ENCODE measurements around the gene REST. TPM values are rescaled to one million over a fixed set of nuclear protein-coding genes. Genes with fewer than 3 reads are reported as not detected.
A peak's percentile ranks its signal among the peaks of the same experiment; 100 is the strongest.

REST gene
- total and polyA plus RNA-seq, 8 donors: 2.7 to 28.9 (median 13.9) TPM

DNA sequence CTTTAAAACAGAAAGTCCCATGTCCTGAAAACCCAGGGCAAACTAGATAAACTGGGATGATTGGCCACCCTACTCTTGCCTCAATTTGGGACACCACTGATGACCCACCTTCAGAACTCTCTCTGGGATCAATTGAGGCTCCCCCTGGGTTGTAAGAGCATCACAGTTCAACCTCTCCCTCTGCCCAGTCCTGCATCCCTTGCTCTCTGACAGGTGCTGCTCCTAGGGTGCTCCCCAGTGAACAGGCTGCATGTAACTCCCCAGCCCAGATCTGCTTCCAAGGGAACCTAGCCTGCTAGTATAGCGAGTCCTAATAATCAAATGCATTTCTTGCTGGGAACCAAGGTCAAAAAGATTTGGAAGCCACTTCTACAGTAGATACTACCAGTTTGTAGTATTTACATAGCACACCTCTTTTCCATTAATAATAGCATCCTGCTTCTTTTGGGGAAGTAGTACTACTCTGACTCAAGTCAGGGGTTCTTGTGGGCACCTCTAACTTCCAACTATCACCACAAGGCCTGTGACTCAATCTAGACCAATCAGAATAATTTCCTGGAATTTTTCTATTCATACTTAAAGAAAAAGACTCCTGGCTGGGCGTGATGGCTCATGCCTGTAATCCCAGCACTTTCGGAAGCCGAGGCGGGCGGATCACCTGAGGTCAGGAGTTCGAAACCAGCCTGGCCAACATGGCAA, 44.1 kb upstream of the REST start:
- FAIRE-seq (no peak), ATAC-seq (no peak), DNase-seq (no peak)
- Histone ChIP-seq H3K27me3 (no peaks in the 10 kb centered on the region), H3K27ac (no peak overlapping the region), H3K4me1 (no peaks in the 10 kb centered on the region), H3K36me3 (no peaks in the 10 kb centered on the region), H3K9me3 (no peaks in the 10 kb centered on the region), H3K4me3 (no peak overlapping the region)
- WGBS, 2 donors: 90 to 91% methylated on average over 7 of the region's 7 CpGs
- TF ChIP-seq CTCF (IDR thresholded peaks at IDR 0.05): no peak
- intact Hi-C loops (cut with DNase I): no loop called here

DNA sequence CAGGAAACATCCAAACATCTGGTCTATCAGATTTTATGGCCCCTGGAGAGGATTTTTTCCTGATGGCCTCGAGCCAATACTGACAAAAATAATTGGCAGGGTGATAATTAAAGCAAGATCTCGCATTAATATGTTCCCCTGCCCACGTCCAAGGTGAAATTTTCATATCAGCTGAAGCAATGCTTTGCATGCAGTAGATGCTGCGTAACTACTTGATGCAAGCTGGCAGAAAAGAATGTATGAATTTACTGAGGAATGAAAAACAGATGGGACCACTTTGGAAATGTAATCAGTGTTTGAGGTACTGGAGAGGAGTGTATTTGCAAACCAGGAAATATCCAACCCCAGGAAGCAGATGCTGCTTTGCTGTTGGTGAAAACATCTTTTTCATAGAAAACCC, 36.8 kb upstream of the REST start:
- no peak overlapping the region for H3K4me3 ChIP-seq
- FAIRE-seq: no peak
- H3K4me1 ChIP-seq: no peaks in the 10 kb centered on the region
- H3K27me3 ChIP-seq: no peaks in the 10 kb centered on the region
- no peak for TF ChIP-seq CTCF (IDR thresholded peaks at IDR 0.05)
- no peaks in the 10 kb centered on the region for H3K36me3 ChIP-seq
- H3K9me3 ChIP-seq: no peaks in the 10 kb centered on the region
- intact Hi-C loops (cut with DNase I): no loop called here
- 29 to 40% methylated on average over 4 of the region's 4 CpGs for WGBS, 2 donors
- DNase-seq: no peak
- H3K27ac ChIP-seq: no peak overlapping the region
- ATAC-seq: no peak

DNA sequence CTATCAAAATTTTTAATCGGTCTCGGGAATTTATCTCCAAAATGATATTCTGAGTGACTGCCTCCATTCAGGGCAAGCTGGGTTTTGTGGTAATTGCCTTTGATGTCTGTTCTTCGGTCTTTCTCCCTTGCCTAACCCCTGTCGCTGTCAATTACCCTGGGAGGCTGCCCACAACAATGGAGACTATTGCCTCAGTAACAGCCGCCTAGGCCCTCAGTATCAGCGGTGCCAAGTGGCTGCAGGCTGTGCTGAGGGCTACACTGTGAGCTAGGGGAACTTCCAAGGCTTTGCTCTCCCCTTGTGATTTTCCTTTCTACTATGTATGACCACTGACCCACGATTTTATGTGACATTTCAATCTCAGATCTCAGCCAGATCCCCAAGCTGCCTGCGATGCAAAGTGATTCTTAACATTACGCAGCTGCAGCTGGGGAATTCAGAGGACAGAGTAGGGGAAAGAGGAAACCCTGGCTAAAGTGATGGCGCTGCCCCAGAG, 36.3 kb upstream of the REST start:
- no peak for FAIRE-seq

DNA sequence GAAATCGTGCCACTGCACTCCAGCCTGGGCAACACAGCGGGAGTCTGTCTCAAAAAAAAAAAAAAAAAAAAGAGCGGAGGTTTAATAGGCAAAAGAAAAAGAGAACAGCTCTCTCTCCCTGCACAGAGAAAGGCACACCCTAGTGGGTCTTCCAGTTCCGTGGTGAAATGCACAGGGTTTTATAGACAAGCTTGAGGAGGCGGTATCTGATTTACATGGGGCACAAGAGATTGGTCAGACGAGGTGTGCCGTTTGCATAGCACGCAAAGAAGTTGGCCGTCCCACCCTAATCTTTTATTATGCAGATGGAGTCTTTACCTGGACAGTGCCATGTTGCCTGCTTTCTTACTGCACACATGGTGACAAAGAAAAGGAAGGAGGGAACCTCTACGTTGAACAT, 33.5 kb upstream of the REST start:
- DNase-seq: no peak
- intact Hi-C loops (cut with DNase I): no loop called here
- WGBS, 2 donors: 50 to 59% methylated on average over 9 of the region's 10 CpGs
- TF ChIP-seq CTCF (IDR thresholded peaks at IDR 0.05): no peak
- FAIRE-seq: no peak
- Histone ChIP-seq H3K27me3 (no peaks in the 10 kb centered on the region), H3K27ac (no peak overlapping the region), H3K4me3 (no peak overlapping the region), H3K36me3 (no peaks in the 10 kb centered on the region), H3K4me1 (no peaks in the 10 kb centered on the region), H3K9me3 (no peaks in the 10 kb centered on the region)
- no peak for ATAC-seq

More for the DNA sequence above, 36.3 kb upstream of the REST start:
- H3K27me3 ChIP-seq: no peaks in the 10 kb centered on the region
- WGBS, 2 donors: 46 to 53% methylated on average over 10 of the region's 10 CpGs
- no peaks in the 10 kb centered on the region for H3K36me3 ChIP-seq
- no peak overlapping the region for H3K27ac ChIP-seq
- intact Hi-C loops (cut with DNase I): no loop called here
- TF ChIP-seq CTCF (IDR thresholded peaks at IDR 0.05): no peak
- DNase-seq (no peak), ATAC-seq (peak in 1 of 4 donors; percentile 38)
- H3K9me3 ChIP-seq: no peaks in the 10 kb centered on the region
- no peaks in the 10 kb centered on the region for H3K4me1 ChIP-seq
- H3K4me3 ChIP-seq: no peak overlapping the region

GRCh38 chr4:56874923-56875322, 32.8 kb upstream of the REST start:
- ATAC-seq (no peak), FAIRE-seq (no peak)

More at GRCh38 chr4:56874923-56875322, 32.8 kb upstream of the REST start:
- Histone ChIP-seq H3K4me3 (no peak overlapping the region), H3K27me3 (no peaks in the 10 kb centered on the region), H3K4me1 (no peaks in the 10 kb centered on the region), H3K27ac (no peak overlapping the region), H3K9me3 (no peaks in the 10 kb centered on the region), H3K36me3 (no peaks in the 10 kb centered on the region)
- intact Hi-C loops (cut with DNase I): no loop called here
- WGBS, 2 donors: 67 to 74% methylated on average over 6 of the region's 6 CpGs
- no peak for TF ChIP-seq CTCF (IDR thresholded peaks at IDR 0.05)
- DNase-seq: no peak

All from pancreas (tissue), 10 donors.